Thoracic aorta (tissue), 2 donors: Measurements from ENCODE around the gene LRRC74B. TPM values are rescaled to one million over a fixed set of nuclear protein-coding genes. Genes with fewer than 3 reads are reported as not detected.

Experiments
- ATAC-seq: fragments of 150-250 bp; one replicate; pipeline ENCODE4 v1.8.0; 2017; ENCODE audit warnings: low read depth; ENCODE audit not compliant: insufficient number of reproducible peaks, low FRiP score
- DNase-seq: peaks from one replicate; pipeline ENCODE4 v3.0.0-alpha.2; 2020; ENCODE audit warnings: low spot score
- H3K27ac ChIP-seq, 2 donors: fragments of 200-600 bp; sonication (generic); 1 replicate in 1 of 2; 2 replicates in 1 of 2; pipeline ENCODE4 v1.5.1; 2016; ENCODE audit warnings: mild to moderate bottlenecking in 2 of 2, moderate library complexity in 2 of 2
- H3K27me3 ChIP-seq: fragments of 200-600 bp; sonication (generic); replicated peaks from 2 replicates; pipeline ENCODE4 v1.6.0; 2016; ENCODE audit warnings: mild to moderate bottlenecking; ENCODE audit not compliant: insufficient read depth
- H3K36me3 ChIP-seq: fragments of 200-600 bp; sonication (generic); one replicate; pipeline ENCODE4 v1.5.1; 2016
- H3K4me1 ChIP-seq, 2 donors: fragments of 200-600 bp; sonication (generic); 1 replicate in 1 of 2; 2 replicates in 1 of 2; pipeline versions ENCODE4 v1.5.1 to v1.6.0; 2016; ENCODE audit warnings: low read depth in 2 of 2, mild to moderate bottlenecking in 1 of 2; ENCODE audit not compliant: control insufficient read depth in 1 of 2
- H3K4me3 ChIP-seq: fragments of 200-600 bp; sonication (generic); 2 replicates; pipeline ENCODE4 v1.5.1; 2016; ENCODE audit warnings: mild to moderate bottlenecking
- H3K9me3 ChIP-seq: fragments of 200-600 bp; sonication (generic); 2 replicates; pipeline ENCODE4 v1.5.1; 2016
- CTCF ChIP-seq: fragments of 200-600 bp; sonication (generic); IDR thresholded peaks from one replicate; pipeline ENCODE4 v1.5.1; 2019; ENCODE audit warnings: antibody characterized with exemption
- total RNA-seq, 2 donors: library from RNA; depleted of rRNA; stranded (reverse); fragments of >200 nt; gene quantifications; one replicate each; pipeline versions ENCODE4 v1.1.0 to v1.2.3, GENCODE V29; 2016

The LRRC74B gene
- total RNA-seq, 2 donors from 2014 or later: not detected

GRCh38 chr22:21051831-21052400, 6.2 kb downstream of the LRRC74B start:
- Histone ChIP-seq H3K4me3 (no peak overlapping the region), H3K4me1 (no peaks in the 10 kb centered on the region), H3K9me3 (no peaks in the 10 kb centered on the region), H3K36me3 (no peaks in the 10 kb centered on the region), H3K27me3 (no peaks in the 10 kb centered on the region), H3K27ac (no peak overlapping the region)
- no peak for TF ChIP-seq CTCF
- no peak for DNase-seq
- ATAC-seq: no peak

GRCh38 chr22:21052715-21053459, 7.1 kb downstream of the LRRC74B start:
- DNase-seq: no peak
- no peak for ATAC-seq
- TF ChIP-seq CTCF: no peak
- no peaks in the 10 kb centered on the region for H3K36me3 ChIP-seq
- H3K4me1 ChIP-seq: no peaks in the 10 kb centered on the region
- no peak overlapping the region for H3K4me3 ChIP-seq
- H3K27ac ChIP-seq: no peak overlapping the region
- H3K27me3 ChIP-seq: no peaks in the 10 kb centered on the region
- no peaks in the 10 kb centered on the region for H3K9me3 ChIP-seq

GRCh38 chr22:21054046-21054713, 8.4 kb downstream of the LRRC74B start:
- Histone ChIP-seq H3K27ac (no peak overlapping the region), H3K27me3 (no peaks in the 10 kb centered on the region), H3K4me3 (no peak overlapping the region), H3K36me3 (no peaks in the 10 kb centered on the region), H3K4me1 (no peaks in the 10 kb centered on the region), H3K9me3 (no peaks in the 10 kb centered on the region)
- DNase-seq (no peak), ATAC-seq (no peak)
- no peak for TF ChIP-seq CTCF

GRCh38 chr22:21054714-21055563, 9.2 kb downstream of the LRRC74B start:
- Histone ChIP-seq H3K36me3 (no peaks in the 10 kb centered on the region), H3K4me1 (no peaks in the 10 kb centered on the region), H3K27ac (no peak overlapping the region), H3K27me3 (no peaks in the 10 kb centered on the region), H3K4me3 (no peak overlapping the region), H3K9me3 (no peaks in the 10 kb centered on the region)
- DNase-seq: no peak
- no peak for TF ChIP-seq CTCF
- no peak for ATAC-seq

GRCh38 chr22:21055564-21055834, 9.8 kb downstream of the LRRC74B start:
- Histone ChIP-seq H3K9me3 (no peaks in the 10 kb centered on the region), H3K36me3 (no peaks in the 10 kb centered on the region), H3K27ac (no peak overlapping the region), H3K27me3 (no peaks in the 10 kb centered on the region), H3K4me3 (no peak overlapping the region), H3K4me1 (no peaks in the 10 kb centered on the region)
- DNase-seq (no peak), ATAC-seq (no peak)
- no peak for TF ChIP-seq CTCF
